ENCODE data around the gene SMAD4. TPM values are rescaled to one million over a fixed set of nuclear protein-coding genes. Genes with fewer than 3 reads are reported as not detected.

SMAD4 gene
- total and polyA plus RNA-seq, 2 of the 13 experiments (the other 11 are each of a cell fraction or from before 2014, with no cell fraction given) = 70.2 to 72.0 TPM

GRCh38 chr18:51133580-51134160 lies 103.7 kb downstream of the SMAD4 start (continued):
- TF ChIP-seq THAP9 (CRISPR knock-in tag; IDR thresholded peaks at IDR 0.05; ENCODE audit: borderline replicate concordance) (no peak), SRSF1 (optimal IDR thresholded peaks at IDR 0.05; ENCODE audit: low read depth, low read length) (no peak), ZNF790 (CRISPR knock-in tag; IDR thresholded peaks at IDR 0.05; ENCODE audit: borderline replicate concordance) (no peak), REPIN1 (CRISPR knock-in tag; IDR thresholded peaks at IDR 0.05; ENCODE audit: borderline replicate concordance, low read depth) (no peak), RXRB (CRISPR knock-in tag; IDR thresholded peaks at IDR 0.05; ENCODE audit: borderline replicate concordance) (peak; percentile 72), KLF11 (CRISPR knock-in tag; IDR thresholded peaks at IDR 0.05) (no peak), SP2 (CRISPR knock-in tag; IDR thresholded peaks at IDR 0.05) (no peak), ARID4A (CRISPR knock-in tag; IDR thresholded peaks at IDR 0.05; ENCODE audit: borderline replicate concordance) (peak; percentile 60; the same call in 1 of the 2 replicates), MAFK (conservative IDR thresholded peaks at IDR 0.05 in 1 of 2, IDR thresholded peaks at IDR 0.05 in 1 of 2; ENCODE audit: low read length in 2 of 2) (no peak), ZNF296 (CRISPR knock-in tag; conservative IDR thresholded peaks at IDR 0.05) (no peak), ZNF556 (CRISPR knock-in tag; IDR thresholded peaks at IDR 0.05; ENCODE audit: borderline replicate concordance) (no peak), ZNF253 (CRISPR knock-in tag; IDR thresholded peaks at IDR 0.05; ENCODE audit: borderline replicate concordance) (no peak), MAX (IDR thresholded peaks at IDR 0.05) (peak; percentile 95), MXD4 (CRISPR knock-in tag; IDR thresholded peaks at IDR 0.05) (no peak), ELF4 (CRISPR knock-in tag; IDR thresholded peaks at IDR 0.05; ENCODE audit: borderline replicate concordance) (no peak), GATAD2A (CRISPR knock-in tag; IDR thresholded peaks at IDR 0.05) (peak; percentile 56; the same call in 1 of the 2 replicates), CREB3 (CRISPR knock-in tag; IDR thresholded peaks at IDR 0.05) (no peak), ZNF432 (CRISPR knock-in tag; IDR thresholded peaks at IDR 0.05; ENCODE audit: borderline replicate concordance) (no peak)
